H9 (cell line): ENCODE results near the gene TMEM51. TPM values are rescaled to one million over a fixed set of nuclear protein-coding genes. Genes with fewer than 3 reads are reported as not detected.

ENCODE experiments used
- DNase-seq: peaks from one replicate; pipeline ENCODE4 v3.0.0-alpha.2; 2017
- H2AFZ ChIP-seq: one replicate; pipeline ENCODE4 v1.6.1; 2013; ENCODE audit warnings: mild to moderate bottlenecking, low read length, control low read depth, moderate library complexity
- H2AK5ac ChIP-seq: 2 replicates; pipeline ENCODE4 v1.6.1; 2013; ENCODE audit warnings: low read length, control low read depth, mixed read lengths; ENCODE audit not compliant: insufficient read length
- H2BK120ac ChIP-seq: one replicate; pipeline ENCODE4 v1.6.1; 2013; ENCODE audit warnings: low read depth, mild to moderate bottlenecking, low read length, control low read depth, inconsistent platforms; ENCODE audit not compliant: poor library complexity, severe bottlenecking
- H2BK12ac ChIP-seq: 2 replicates; pipeline ENCODE4 v1.6.1; 2013; ENCODE audit warnings: low read length, control low read depth, mixed read lengths, low read depth; ENCODE audit not compliant: insufficient read length
- H2BK15ac ChIP-seq: 2 replicates; pipeline ENCODE4 v1.6.1; 2013; ENCODE audit warnings: low read depth, low read length, control low read depth
- H2BK20ac ChIP-seq: one replicate; pipeline ENCODE4 v1.6.1; 2013; ENCODE audit warnings: low read depth, mild to moderate bottlenecking, low read length, control low read depth, inconsistent platforms; ENCODE audit not compliant: poor library complexity, severe bottlenecking
- H2BK5ac ChIP-seq: 2 replicates; pipeline ENCODE4 v1.6.1; 2013; ENCODE audit warnings: low read length, control low read depth, mixed read lengths; ENCODE audit not compliant: insufficient read length
- H3K14ac ChIP-seq: 2 replicates; pipeline ENCODE4 v1.6.1; 2013; ENCODE audit warnings: low read length, control low read depth; ENCODE audit not compliant: insufficient read depth
- H3K18ac ChIP-seq: 2 replicates; pipeline ENCODE4 v1.6.1; 2013; ENCODE audit warnings: low read depth, mild to moderate bottlenecking, mixed read lengths, low read length, control low read depth; ENCODE audit not compliant: insufficient read length
- H3K23ac ChIP-seq: 2 replicates; pipeline ENCODE4 v1.6.1; 2013; ENCODE audit warnings: low read length, control low read depth, mixed read lengths, low read depth; ENCODE audit not compliant: insufficient read length
- H3K23me2 ChIP-seq: 2 replicates; pipeline ENCODE4 v1.6.1; 2013; ENCODE audit warnings: low read depth, mild to moderate bottlenecking, mixed read lengths, low read length, control low read depth; ENCODE audit not compliant: insufficient read length, poor library complexity, severe bottlenecking
- H3K27ac ChIP-seq: 2 replicates; pipeline ENCODE4 v1.5.1; 2013; ENCODE audit warnings: low read length, control low read depth, mixed read lengths, low read depth; ENCODE audit not compliant: insufficient read length
- H3K27me3 ChIP-seq: 2 replicates; pipeline ENCODE4 v1.6.1; 2013; ENCODE audit warnings: low read length, control low read depth, inconsistent platforms; ENCODE audit not compliant: insufficient read depth
- H3K4ac ChIP-seq: 2 replicates; pipeline ENCODE4 v1.6.1; 2013; ENCODE audit warnings: low read depth, mild to moderate bottlenecking, control low read depth, inconsistent platforms, low read length, moderate library complexity
- H3K4me1 ChIP-seq: 2 replicates; pipeline ENCODE4 v1.6.1; 2013; ENCODE audit warnings: low read length, control low read depth, inconsistent platforms; ENCODE audit not compliant: insufficient read depth
- H3K4me2 ChIP-seq: 2 replicates; pipeline ENCODE4 v1.6.1; 2013; ENCODE audit warnings: low read length, control low read depth, mixed read lengths; ENCODE audit not compliant: insufficient read length, insufficient read depth
- H3K56ac ChIP-seq: 2 replicates; pipeline ENCODE4 v1.6.1; 2013; ENCODE audit warnings: low read depth, mild to moderate bottlenecking, mixed read lengths, low read length, control low read depth; ENCODE audit not compliant: insufficient read length
- H3K79me1 ChIP-seq: 2 replicates; pipeline ENCODE4 v1.6.1; 2013; ENCODE audit warnings: low read depth, mild to moderate bottlenecking, moderate library complexity, low read length, control low read depth, inconsistent platforms; ENCODE audit not compliant: insufficient read depth, poor library complexity, severe bottlenecking
- H3K79me2 ChIP-seq: 2 replicates; pipeline ENCODE4 v1.6.1; 2013; ENCODE audit warnings: low read length, control low read depth, inconsistent platforms; ENCODE audit not compliant: insufficient read depth
- H3K9ac ChIP-seq: 2 replicates; pipeline ENCODE4 v1.6.1; 2013; ENCODE audit warnings: low read length, control low read depth, mixed read lengths; ENCODE audit not compliant: insufficient read length; ENCODE audit errors: extremely low read depth
- H3K9me3 ChIP-seq: one replicate; pipeline ENCODE4 v1.6.1; 2013; ENCODE audit warnings: low read depth, low read length, inconsistent platforms; ENCODE audit not compliant: control insufficient read depth
- H3T11ph ChIP-seq: one replicate; pipeline ENCODE4 v1.6.1; 2013; ENCODE audit warnings: mild to moderate bottlenecking, low read length, control low read depth, inconsistent platforms
- H4K20me1 ChIP-seq: one replicate; pipeline ENCODE4 v1.6.1; 2013; ENCODE audit not compliant: control insufficient read depth, insufficient read length, insufficient read depth
- H4K5ac ChIP-seq: 2 replicates; pipeline ENCODE4 v1.6.1; 2013; ENCODE audit warnings: low read depth, mild to moderate bottlenecking, mixed read lengths, low read length, control low read depth; ENCODE audit not compliant: insufficient read length
- H4K8ac ChIP-seq: replicated peaks from 2 replicates; pipeline ENCODE4 v1.6.1; 2013; ENCODE audit warnings: low read length, control low read depth, mixed read lengths, low read depth; ENCODE audit not compliant: insufficient read length
- H4K91ac ChIP-seq: 2 replicates; pipeline ENCODE4 v1.6.1; 2013; ENCODE audit warnings: low read depth, mild to moderate bottlenecking, moderate library complexity, mixed read lengths, low read length, control low read depth; ENCODE audit not compliant: insufficient read length
- H3K27ac Mint-ChIP-seq, 3 experiments: 2 replicates in 2 of 3; 3 replicates in 1 of 3; pipeline ENCODE4 v1.8.0; 2020 to 2021; ENCODE audit warnings: mixed read lengths in 3 of 3, mild to moderate bottlenecking in 1 of 3, moderate library complexity in 1 of 3
- H3K27me3 Mint-ChIP-seq: 2 replicates; pipeline ENCODE4 v1.8.0; 2021; ENCODE audit warnings: low read depth, mild to moderate bottlenecking, moderate library complexity, mixed read lengths
- H3K36me3 Mint-ChIP-seq, 3 experiments: 2 replicates in 2 of 3; 3 replicates in 1 of 3; pipeline ENCODE4 v1.8.0; 2020 to 2021; ENCODE audit warnings: low read depth in 3 of 3, mixed read lengths in 3 of 3; ENCODE audit not compliant: insufficient read depth in 1 of 3
- H3K4me1 Mint-ChIP-seq, 2 experiments: 2 replicates each; pipeline ENCODE4 v1.8.0; 2020; ENCODE audit warnings: mixed read lengths in 2 of 2
- H3K4me3 Mint-ChIP-seq, 2 experiments: 2 replicates in 1 of 2; 3 replicates in 1 of 2; pipeline ENCODE4 v1.8.0; 2020 to 2021; ENCODE audit warnings: mild to moderate bottlenecking in 2 of 2, mixed read lengths in 2 of 2, moderate library complexity in 1 of 2
- H3K9me3 Mint-ChIP-seq, 2 experiments: 2 replicates in 1 of 2; 3 replicates in 1 of 2; pipeline ENCODE4 v1.8.0; 2020; ENCODE audit warnings: mild to moderate bottlenecking in 2 of 2, mixed read lengths in 2 of 2, moderate library complexity in 1 of 2
- CTCF ChIP-seq: fragments of 200-600 bp; sonication (generic); conservative IDR thresholded peaks from 3 replicates; pipeline ENCODE4 v1.8.0; 2021; ENCODE audit warnings: antibody characterized with exemption, mild to moderate bottlenecking
- WGBS: extraction: QIAGEN DNeasy Blood & Tissue Kit; methylation state at CpG from one replicate; pipeline ENCODE4 v1.1.7; 2013; ENCODE audit warnings: missing lambda C conversion rate, low lambda C conversion rate, mixed read lengths; ENCODE audit not compliant: insufficient read length; ENCODE audit errors: extremely low coverage; 5-methylcytosine and 5-hydroxymethylcytosine counted together
- total RNA-seq: library from RNA; stranded (reverse); gene quantifications from 2 replicates; pipeline ENCODE4 v1.2.1, GENCODE V29; 2021

TMEM51 gene
- total RNA-seq, 1 experiment from 2014 or later: 4.6 TPM

GRCh38 chr1:15118579-15118978 lies 35.0 kb upstream of the TMEM51 start:
- H4K5ac ChIP-seq: no peak overlapping the region
- H3T11ph ChIP-seq: no peak overlapping the region
- H3K4me2 ChIP-seq: no peak overlapping the region
- no peak overlapping the region for H2BK120ac ChIP-seq
- no peaks in the 10 kb centered on the region; a peak in 1 of 7 replicates for H3K36me3 Mint-ChIP-seq
- H3K23me2 ChIP-seq: no peaks in the 10 kb centered on the region
- TF ChIP-seq CTCF: no peak
- H2BK15ac ChIP-seq: no peak overlapping the region
- H3K27me3 ChIP-seq: no peaks in the 10 kb centered on the region
- no peak overlapping the region for H2BK5ac ChIP-seq
- no peak overlapping the region for H3K18ac ChIP-seq
- H3K14ac ChIP-seq: no peak overlapping the region
- H3K9me3 ChIP-seq: no peaks in the 10 kb centered on the region
- no peaks in the 10 kb centered on the region for H3K79me2 ChIP-seq
- no peak overlapping the region for H2BK12ac ChIP-seq
- no peak overlapping the region for H2AK5ac ChIP-seq
- H4K8ac ChIP-seq: no peak overlapping the region
- H3K79me1 ChIP-seq: no peaks in the 10 kb centered on the region
- no peak overlapping the region; a peak in 1 of 7 replicates for H3K27ac Mint-ChIP-seq
- H3K27me3 Mint-ChIP-seq: peaks cover 30% of the 10 kb centered on the region
- no peak overlapping the region for H3K4me3 Mint-ChIP-seq
- H3K9me3 Mint-ChIP-seq: no peaks in the 10 kb centered on the region
- no peak overlapping the region for H3K23ac ChIP-seq
- H3K4me1 Mint-ChIP-seq: peaks cover 7 to 13% of the 10 kb centered on the region in 2 experiments; a peak in 3 of 4 replicates
- H3K56ac ChIP-seq: no peak overlapping the region
- H3K9ac ChIP-seq: no peak overlapping the region
- no peak overlapping the region for H3K4ac ChIP-seq
- no peak for DNase-seq
- no peaks in the 10 kb centered on the region for H3K4me1 ChIP-seq
- WGBS: no CpG with 5 or more reads among the region's 8 CpGs
- H4K91ac ChIP-seq: no peak overlapping the region
- no peak overlapping the region for H2BK20ac ChIP-seq
- H4K20me1 ChIP-seq: no peaks in the 10 kb centered on the region
- H3K27ac ChIP-seq: no peak overlapping the region
- no peak overlapping the region for H2AFZ ChIP-seq
